Right lobe of liver (tissue), 6 donors: ENCODE data around the gene TMEM161B. TPM values are rescaled to one million over a fixed set of nuclear protein-coding genes. Genes with fewer than 3 reads are reported as not detected.

Experiments used
- ATAC-seq, 4 donors: fragments of 200-7000 bp; cut with Tn5 transposase; one replicate each; pipeline ENCODE4 v1.9.1; 2020; ENCODE audit warnings: mild to moderate bottlenecking in 4 of 4, moderate library complexity in 4 of 4
- DNase-seq, 3 donors: peaks; one replicate each; pipeline ENCODE4 v3.0.0-alpha.2; 2020
- H3K27ac ChIP-seq, 3 donors: fragments of 200-600 bp; one replicate each; pipeline ENCODE4 v1.8.0; 2022
- H3K27me3 ChIP-seq, 2 donors: fragments of 200-600 bp; one replicate each; pipeline ENCODE4 v1.8.0; 2022
- H3K36me3 ChIP-seq, 4 donors: fragments of 200-600 bp; sonication (generic) in 1 of 4; one replicate each; pipeline versions ENCODE4 v1.5.1 to v1.8.0; 2017 to 2022; ENCODE audit warnings: control low read depth in 1 of 4
- H3K4me1 ChIP-seq, 4 donors: fragments of 200-600 bp; sonication (generic) in 1 of 4; one replicate each; pipeline versions ENCODE4 v1.5.1 to v1.8.0; 2017 to 2022; ENCODE audit warnings: control low read depth in 1 of 4
- H3K4me3 ChIP-seq, 3 donors: fragments of 200-600 bp; one replicate each; pipeline ENCODE4 v1.8.0; 2022
- H3K9me3 ChIP-seq, 4 donors: fragments of 200-600 bp; sonication (generic) in 1 of 4; one replicate each; pipeline versions ENCODE4 v1.5.1 to v1.8.0; 2017 to 2022; ENCODE audit warnings: control low read depth in 1 of 4
- POLR2A ChIP-seq: fragments of 450-650 bp; IDR thresholded peaks from one replicate; pipeline ENCODE4 v1.6.1; 2017; ENCODE audit warnings: antibody characterized with exemption, mild to moderate bottlenecking
- WGBS: methylation state at CpG from one replicate; pipeline ENCODE4 v1.1.6; 2018; ENCODE audit warnings: low coverage, low lambda C conversion rate; ENCODE audit not compliant: insufficient coverage; ENCODE audit errors: missing lambda C conversion rate; 5-methylcytosine and 5-hydroxymethylcytosine counted together
- intact Hi-C, 2 donors: fragments of 100-400 bp; cut with DNase I; formaldehyde crosslinking; loops; one replicate each; pipeline versions ENCODE4 v1.11.2 to v1.14.1; 2022
- total RNA-seq, 6 experiments: library from RNA; depleted of rRNA in 2 of 6; stranded (reverse); fragments of >200 nt in 2 of 6; fragmentation: NEBNext Ultra II Directional in 3 of 6; extraction: Animal tissue kit (Norgen Biotek cat#: 25700) in 3 of 6; gene quantifications; one replicate each; pipeline versions ENCODE4 v1.1.0 to v1.2.4, GENCODE V29; 2016 to 2023
- TF ChIP-seq, protein P1 (sequence below), 4 donors: fragments of 200-600 bp in 3 of 4; fragments of 450-650 bp in 1 of 4; IDR thresholded peaks; one replicate each; pipeline versions ENCODE4 v1.5.1 to v1.8.0; 2016 to 2022; ENCODE audit warnings: antibody characterized with exemption in 4 of 4, mild to moderate bottlenecking in 2 of 4
- donor health status: DM: no; HTN: yes; CAD: no.
- donor health status: DM: no; HTN: no; CAD: no.
- donor health status: DM: no; HTN: no; CAD: no.
- donor health status: DM: no; HTN: yes; CAD: no.
- donor health status: DM: no; HTN: yes; CAD: no.

The TMEM161B gene
- total RNA-seq, 6 experiments from 2014 or later, result 7.2 to 9.9 (median 8.2) TPM

DNA sequence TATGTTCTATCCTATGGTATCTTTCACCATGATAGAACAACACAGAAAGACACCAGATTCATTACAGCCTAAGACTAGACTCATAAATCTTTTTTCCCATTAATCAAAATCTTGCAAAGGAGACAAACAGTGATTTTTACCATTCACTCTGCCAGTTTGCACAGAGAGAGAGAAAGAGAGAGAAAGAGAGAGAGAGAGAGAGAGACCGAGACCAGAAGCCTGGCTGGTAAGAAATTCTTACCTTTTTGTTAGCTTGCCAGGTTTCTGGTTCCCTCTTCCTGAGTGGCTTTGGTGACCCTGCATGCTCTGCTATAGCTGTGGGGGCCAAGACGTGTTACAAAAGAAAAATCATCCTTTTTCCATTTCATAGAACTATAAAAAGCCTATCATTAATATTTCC, 18.6 kb downstream of the TMEM161B start:
- WGBS, result 94% methylated on average over 2 of the region's 2 CpGs
- Histone ChIP-seq H3K27ac (no peak overlapping the region), H3K36me3 (no peaks in the 10 kb centered on the region), H3K4me1 (peaks cover 0 to 21% (median 0%) of the 10 kb centered on the region in 4 donors), H3K9me3 (no peaks in the 10 kb centered on the region), H3K27me3 (no peaks in the 10 kb centered on the region), H3K4me3 (no peak overlapping the region)
- intact Hi-C loops, result no loop called here
- no peak for DNase-seq
- ATAC-seq, result no peak
- TF ChIP-seq, protein P1, sequence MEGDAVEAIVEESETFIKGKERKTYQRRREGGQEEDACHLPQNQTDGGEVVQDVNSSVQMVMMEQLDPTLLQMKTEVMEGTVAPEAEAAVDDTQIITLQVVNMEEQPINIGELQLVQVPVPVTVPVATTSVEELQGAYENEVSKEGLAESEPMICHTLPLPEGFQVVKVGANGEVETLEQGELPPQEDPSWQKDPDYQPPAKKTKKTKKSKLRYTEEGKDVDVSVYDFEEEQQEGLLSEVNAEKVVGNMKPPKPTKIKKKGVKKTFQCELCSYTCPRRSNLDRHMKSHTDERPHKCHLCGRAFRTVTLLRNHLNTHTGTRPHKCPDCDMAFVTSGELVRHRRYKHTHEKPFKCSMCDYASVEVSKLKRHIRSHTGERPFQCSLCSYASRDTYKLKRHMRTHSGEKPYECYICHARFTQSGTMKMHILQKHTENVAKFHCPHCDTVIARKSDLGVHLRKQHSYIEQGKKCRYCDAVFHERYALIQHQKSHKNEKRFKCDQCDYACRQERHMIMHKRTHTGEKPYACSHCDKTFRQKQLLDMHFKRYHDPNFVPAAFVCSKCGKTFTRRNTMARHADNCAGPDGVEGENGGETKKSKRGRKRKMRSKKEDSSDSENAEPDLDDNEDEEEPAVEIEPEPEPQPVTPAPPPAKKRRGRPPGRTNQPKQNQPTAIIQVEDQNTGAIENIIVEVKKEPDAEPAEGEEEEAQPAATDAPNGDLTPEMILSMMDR (IDR thresholded peaks at IDR 0.05), result no peak
- TF ChIP-seq POLR2A, result no peak

DNA sequence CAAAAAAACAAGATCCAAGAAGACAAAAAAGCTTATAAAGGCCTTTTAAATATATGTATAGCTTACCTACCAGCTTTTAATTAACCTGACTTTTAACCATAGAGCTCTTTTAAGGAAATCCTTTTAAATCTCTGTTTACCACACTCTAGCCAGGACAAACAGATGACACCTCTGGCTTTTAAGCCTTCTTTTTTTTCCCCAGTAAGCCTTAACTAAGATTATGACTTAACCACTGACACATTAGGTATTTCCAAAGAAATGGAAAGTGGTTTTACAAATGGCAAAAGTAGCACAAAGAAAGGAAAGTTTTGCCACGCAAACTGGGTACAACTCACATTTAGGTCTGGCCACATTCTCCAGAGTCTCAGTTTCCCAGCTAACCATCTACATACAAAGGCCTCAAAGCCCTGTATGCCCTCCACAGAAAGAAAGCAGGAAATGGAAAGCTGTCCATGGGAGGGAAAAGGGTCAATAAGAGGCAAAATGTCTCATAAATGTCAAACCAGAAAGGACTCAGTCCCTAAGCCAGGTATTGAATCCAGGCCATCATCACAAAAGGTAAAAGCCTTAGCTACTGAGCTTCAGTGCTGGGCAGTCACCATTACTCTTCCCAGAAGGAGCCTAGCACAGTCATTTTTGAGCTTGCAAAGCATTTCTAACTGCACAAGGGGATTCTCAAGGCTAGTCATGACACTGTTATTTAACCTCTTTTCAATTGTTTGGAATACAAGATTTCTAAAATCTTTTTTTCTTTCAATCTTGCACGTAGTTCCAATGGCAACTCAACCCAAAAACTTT, 19.7 kb downstream of the TMEM161B start:
- WGBS, result 98% methylated on average over 2 of the region's 2 CpGs
- Histone ChIP-seq H3K4me3 (no peak overlapping the region), H3K27me3 (no peaks in the 10 kb centered on the region), H3K9me3 (no peaks in the 10 kb centered on the region), H3K4me1 (peaks cover 0 to 32% (median 4%) of the 10 kb centered on the region in 4 donors), H3K36me3 (no peaks in the 10 kb centered on the region), H3K27ac (no peak overlapping the region)
- TF ChIP-seq, protein P1 (IDR thresholded peaks at IDR 0.05), result no peak
- no peak for TF ChIP-seq POLR2A
- ATAC-seq, result no peak
- no peak for DNase-seq
- intact Hi-C loops, result no loop called here

DNA sequence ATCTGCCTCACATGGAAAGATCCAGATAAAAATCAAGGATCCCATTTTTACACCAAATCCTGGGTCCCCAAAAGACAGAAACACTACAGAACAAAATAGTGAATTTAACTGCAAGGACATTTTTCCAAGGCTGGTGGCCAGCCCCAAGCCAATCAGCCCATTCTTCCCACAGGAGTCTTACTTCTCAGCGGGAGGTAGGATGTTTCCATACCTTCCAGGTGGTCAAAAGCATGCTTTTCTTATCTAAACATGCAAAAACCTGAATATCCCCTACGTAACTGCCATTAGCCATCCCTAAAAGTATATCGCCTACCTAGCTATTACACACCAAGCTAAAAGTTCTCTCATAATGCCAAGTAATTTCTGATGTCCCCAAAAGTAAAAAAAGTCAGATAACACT, 20.6 kb downstream of the TMEM161B start:
- intact Hi-C loops, result no loop called here
- Histone ChIP-seq H3K9me3 (no peaks in the 10 kb centered on the region), H3K27ac (no peak overlapping the region), H3K4me3 (no peak overlapping the region), H3K27me3 (no peaks in the 10 kb centered on the region), H3K4me1 (peaks cover 0 to 30% (median 5%) of the 10 kb centered on the region in 4 donors), H3K36me3 (no peaks in the 10 kb centered on the region)
- 87% methylated on average over 3 of the region's 3 CpGs for WGBS
- ATAC-seq, result no peak
- TF ChIP-seq, protein P1 (IDR thresholded peaks at IDR 0.05), result no peak
- TF ChIP-seq POLR2A, result no peak
- DNase-seq, result no peak

DNA sequence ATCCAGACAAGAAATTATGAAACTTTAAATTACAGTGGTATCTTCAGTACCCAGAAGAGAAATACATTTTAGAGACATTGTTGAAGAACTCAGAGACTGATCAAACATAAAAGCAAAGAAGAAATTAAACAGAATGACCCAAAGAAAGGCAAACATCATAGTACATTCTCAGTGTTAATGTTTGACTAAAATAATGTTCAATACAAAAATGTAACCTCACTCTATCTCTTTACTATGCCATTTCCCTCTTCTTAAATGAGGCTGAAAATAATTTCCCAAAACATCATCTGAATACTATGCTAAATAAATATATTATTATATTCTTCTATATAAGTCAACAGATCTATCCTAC, 22.8 kb downstream of the TMEM161B start:
- Histone ChIP-seq H3K4me3 (peak overlapping the region in 1 of 3 donors; percentile 6), H3K27ac (peak overlapping the region in 2 of 3 donors; percentile 14 to 69), H3K9me3 (no peaks in the 10 kb centered on the region), H3K27me3 (no peaks in the 10 kb centered on the region), H3K4me1 (peaks cover 0 to 30% (median 5%) of the 10 kb centered on the region in 4 donors), H3K36me3 (no peaks in the 10 kb centered on the region)
- DNase-seq, result no peak
- ATAC-seq, result peak; percentile 48 to 89 (median 80)
- TF ChIP-seq, protein P1 (IDR thresholded peaks at IDR 0.05), result no peak
- no peak for TF ChIP-seq POLR2A
- intact Hi-C loops, result no loop called here
